Ovary (tissue), 9 donors: ENCODE results near the gene GABRR3. TPM values are rescaled to one million over a fixed set of nuclear protein-coding genes. Genes with fewer than 3 reads are reported as not detected.

Experiments used
- DNase-seq, 5 donors: peaks; one replicate each; pipeline ENCODE4 v3.0.0-alpha.2; 2019 to 2020
- H3K27ac ChIP-seq, 2 donors: fragments of 200-600 bp; one replicate each; pipeline versions ENCODE4 v1.5.1 to v1.8.0; 2019 to 2022
- H3K27me3 ChIP-seq: fragments of 200-600 bp; one replicate; pipeline ENCODE4 v1.8.0; 2022
- H3K36me3 ChIP-seq: fragments of 200-600 bp; sonication (generic); one replicate; pipeline ENCODE4 v1.5.1; 2019
- H3K4me1 ChIP-seq: one replicate; pipeline ENCODE4 v1.8.1; 2013; ENCODE audit warnings: mild to moderate bottlenecking, moderate library complexity; ENCODE audit not compliant: insufficient read depth
- H3K4me3 ChIP-seq: fragments of 200-600 bp; sonication (generic); one replicate; pipeline ENCODE4 v1.5.1; 2017
- H3K9me3 ChIP-seq, 2 donors: fragments of 200-600 bp in 1 of 2; sonication (generic) in 1 of 2; one replicate each; pipeline versions ENCODE4 v1.5.1 to v1.8.1; 2013 to 2019; ENCODE audit warnings: mild to moderate bottlenecking in 1 of 2, moderate library complexity in 1 of 2
- EP300 ChIP-seq: sonication (generic); formaldehyde crosslinking; IDR thresholded peaks from one replicate; pipeline ENCODE4 v1.6.1; 2017; ENCODE audit warnings: antibody characterized with exemption
- POLR2A ChIP-seq: fragments of 450-650 bp; IDR thresholded peaks from one replicate; pipeline ENCODE4 v1.6.1; 2017; ENCODE audit warnings: antibody characterized with exemption, mild to moderate bottlenecking, moderate library complexity
- WGBS, 3 donors: extraction: QIAGEN DNeasy Blood & Tissue Kit in 1 of 3; methylation state at CpG; one replicate each; pipeline versions ENCODE4 v1.1.5 to v1.1.7; 2013 to 2017; 5-methylcytosine and 5-hydroxymethylcytosine counted together
- intact Hi-C, 4 donors: fragments of 100-400 bp; cut with DNase I; formaldehyde crosslinking; loops; one replicate each; pipeline versions ENCODE4 v1.11.0 to v1.15.1; 2022 to 2023
- polyA plus RNA-seq, 2 donors: library from polyadenylated mRNA; stranded (reverse); fragments of 200-250 nt in 1 of 2; fragments of 350-450 nt in 1 of 2; fragmentation: Illumina TruSeq in 1 of 2; extraction: RNeasy Lipid Tissue Mini Kit (QIAGEN cat#74804) in 1 of 2; gene quantifications; one replicate each; pipeline ENCODE4 v1.2.3, GENCODE V29; 2013 to 2014
- total RNA-seq, 7 donors: library from RNA; depleted of rRNA in 2 of 7; stranded (reverse); fragments of >200 nt in 2 of 7; fragmentation: NEBNext Ultra II Directional in 3 of 7; extraction: Animal tissue kit (Norgen Biotek cat#: 25700) in 3 of 7; gene quantifications; one replicate each; pipeline versions ENCODE4 v1.1.0 to v1.2.4, GENCODE V29; 2016 to 2023
- TF ChIP-seq, protein P1 (sequence below), 3 donors: fragments of 450-650 bp in 2 of 3; fragments of 200-600 bp in 1 of 3; IDR thresholded peaks; one replicate each; pipeline versions ENCODE4 v1.5.1 to v1.8.0; 2016 to 2022; ENCODE audit warnings: antibody characterized with exemption in 3 of 3, mild to moderate bottlenecking in 1 of 3
- donor health status: DM: no; HTN: no; CAD: no; lungs with moderate emphysema.
- donor health status: DM: no; HTN: no; CAD: no.
- donor health status: Bipolar disorder and iron deficiency.
- donor health status: DM: yes; HTN: yes; CAD: no.
- donor health status: DM: no; HTN: no; CAD: no.
- donor health status: DM: yes; HTN: yes; CAD: no.

The GABRR3 gene
- total and polyA plus RNA-seq, 9 donors, result not detected

DNA sequence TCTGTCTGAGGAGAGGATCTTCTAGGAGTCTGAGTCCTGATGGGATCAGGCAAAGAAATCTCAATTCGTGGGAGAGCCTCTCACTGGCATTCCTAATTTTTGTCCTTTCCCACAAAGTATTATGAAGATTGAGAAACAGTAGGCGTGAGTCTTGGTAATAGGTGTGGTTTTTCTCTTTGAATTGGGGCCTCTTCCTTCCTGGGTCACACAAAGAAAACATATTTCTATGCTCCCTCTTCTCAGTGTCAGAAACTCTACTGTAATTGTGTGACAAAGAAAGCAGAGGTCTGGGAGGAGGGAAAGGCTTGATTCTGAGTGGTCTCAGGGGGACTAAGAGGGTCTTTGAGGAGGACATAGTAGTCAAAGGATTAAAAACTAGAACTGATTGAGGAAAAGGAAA is 6.0 kb downstream of the GABRR3 start:
- no peak for TF ChIP-seq EP300
- Histone ChIP-seq H3K27me3 (no peaks in the 10 kb centered on the region), H3K36me3 (no peaks in the 10 kb centered on the region), H3K4me1 (no peaks in the 10 kb centered on the region), H3K4me3 (no peak overlapping the region), H3K27ac (no peak overlapping the region), H3K9me3 (no peaks in the 10 kb centered on the region)
- DNase-seq, result no peak
- WGBS, 3 donors, result 65 to 67% (median 66%) methylated on average over 2 of the region's 2 CpGs
- intact Hi-C loops, result loop anchor here in 1 of 4 donors (5.0 kb wide), 1 partner anchor 237 kb away; no protein-coding TSS in a partner anchor

DNA sequence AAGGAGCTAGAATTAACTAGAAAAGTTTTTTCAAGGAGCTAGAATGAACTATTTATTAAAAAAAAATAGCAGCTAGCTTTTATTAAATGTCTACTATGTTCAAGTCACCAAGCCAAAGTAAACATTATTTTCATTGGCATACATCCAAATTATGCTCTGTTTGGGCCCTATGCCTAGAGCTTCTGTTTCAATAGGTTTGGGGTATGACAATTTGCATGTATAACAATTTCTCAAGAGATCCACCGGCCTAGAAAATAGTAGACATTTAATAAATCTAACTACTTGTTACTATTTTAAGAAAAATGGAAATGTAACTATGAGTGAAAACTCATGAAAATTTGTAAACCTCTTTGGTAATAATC is 8.0 kb downstream of the GABRR3 start:
- no peaks in the 10 kb centered on the region for H3K4me1 ChIP-seq
- TF ChIP-seq, protein P1, sequence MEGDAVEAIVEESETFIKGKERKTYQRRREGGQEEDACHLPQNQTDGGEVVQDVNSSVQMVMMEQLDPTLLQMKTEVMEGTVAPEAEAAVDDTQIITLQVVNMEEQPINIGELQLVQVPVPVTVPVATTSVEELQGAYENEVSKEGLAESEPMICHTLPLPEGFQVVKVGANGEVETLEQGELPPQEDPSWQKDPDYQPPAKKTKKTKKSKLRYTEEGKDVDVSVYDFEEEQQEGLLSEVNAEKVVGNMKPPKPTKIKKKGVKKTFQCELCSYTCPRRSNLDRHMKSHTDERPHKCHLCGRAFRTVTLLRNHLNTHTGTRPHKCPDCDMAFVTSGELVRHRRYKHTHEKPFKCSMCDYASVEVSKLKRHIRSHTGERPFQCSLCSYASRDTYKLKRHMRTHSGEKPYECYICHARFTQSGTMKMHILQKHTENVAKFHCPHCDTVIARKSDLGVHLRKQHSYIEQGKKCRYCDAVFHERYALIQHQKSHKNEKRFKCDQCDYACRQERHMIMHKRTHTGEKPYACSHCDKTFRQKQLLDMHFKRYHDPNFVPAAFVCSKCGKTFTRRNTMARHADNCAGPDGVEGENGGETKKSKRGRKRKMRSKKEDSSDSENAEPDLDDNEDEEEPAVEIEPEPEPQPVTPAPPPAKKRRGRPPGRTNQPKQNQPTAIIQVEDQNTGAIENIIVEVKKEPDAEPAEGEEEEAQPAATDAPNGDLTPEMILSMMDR (IDR thresholded peaks at IDR 0.05), result no peak
- TF ChIP-seq POLR2A (no peak), EP300 (no peak)
- H3K27me3 ChIP-seq, result no peaks in the 10 kb centered on the region
- intact Hi-C loops, result loop anchor here in 1 of 4 donors (5.0 kb wide), 1 partner anchor 235 kb away; no protein-coding TSS in a partner anchor
- H3K27ac ChIP-seq, result no peak overlapping the region
- no peak overlapping the region for H3K4me3 ChIP-seq
- WGBS, 3 donors, result 19 to 29% (median 25%) methylated on average over 1 of the region's 1 CpG
- DNase-seq, result no peak
- H3K9me3 ChIP-seq, result no peaks in the 10 kb centered on the region
- H3K36me3 ChIP-seq, result no peaks in the 10 kb centered on the region

DNA sequence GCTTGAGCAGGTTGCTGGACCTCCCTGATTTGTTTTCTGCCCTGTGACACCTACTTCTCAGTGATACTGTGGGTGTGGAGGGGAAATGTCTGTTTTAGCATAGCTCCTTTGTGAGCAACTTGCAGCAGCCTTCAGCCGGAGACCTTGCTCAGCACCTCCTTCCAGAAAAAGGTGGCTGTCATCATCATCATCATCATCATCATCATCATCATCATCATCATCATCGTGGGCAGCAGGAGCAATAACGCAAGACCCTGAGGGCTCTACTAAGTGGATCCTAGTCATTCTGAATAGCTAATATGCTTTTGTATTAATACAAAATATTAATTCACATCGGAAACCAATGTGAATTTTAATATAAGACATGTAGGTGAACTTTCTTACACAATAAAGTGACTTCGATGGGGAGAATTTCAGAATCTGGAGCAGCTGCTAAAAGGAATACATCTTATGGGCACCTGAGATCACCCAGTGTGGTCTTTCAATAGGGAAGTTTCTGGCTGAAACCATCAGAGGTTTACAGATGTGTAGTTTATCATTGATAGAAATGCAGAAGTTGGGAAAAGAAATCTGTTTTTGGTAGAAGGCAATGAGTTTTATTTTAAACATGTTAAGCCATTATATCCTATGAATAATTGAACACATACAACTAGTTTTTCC is 8.6 kb downstream of the GABRR3 start:
- Histone ChIP-seq H3K36me3 (no peaks in the 10 kb centered on the region), H3K27ac (no peak overlapping the region), H3K9me3 (no peaks in the 10 kb centered on the region), H3K4me1 (no peaks in the 10 kb centered on the region), H3K27me3 (no peaks in the 10 kb centered on the region), H3K4me3 (no peak overlapping the region)
- no peak for TF ChIP-seq EP300
- DNase-seq, result no peak
- 84 to 88% (median 85%) methylated on average over 5 of the region's 5 CpGs for WGBS, 3 donors
- intact Hi-C loops, result loop anchor here in 1 of 4 donors (5.0 kb wide), 1 partner anchor 234 kb away; no protein-coding TSS in a partner anchor

DNA sequence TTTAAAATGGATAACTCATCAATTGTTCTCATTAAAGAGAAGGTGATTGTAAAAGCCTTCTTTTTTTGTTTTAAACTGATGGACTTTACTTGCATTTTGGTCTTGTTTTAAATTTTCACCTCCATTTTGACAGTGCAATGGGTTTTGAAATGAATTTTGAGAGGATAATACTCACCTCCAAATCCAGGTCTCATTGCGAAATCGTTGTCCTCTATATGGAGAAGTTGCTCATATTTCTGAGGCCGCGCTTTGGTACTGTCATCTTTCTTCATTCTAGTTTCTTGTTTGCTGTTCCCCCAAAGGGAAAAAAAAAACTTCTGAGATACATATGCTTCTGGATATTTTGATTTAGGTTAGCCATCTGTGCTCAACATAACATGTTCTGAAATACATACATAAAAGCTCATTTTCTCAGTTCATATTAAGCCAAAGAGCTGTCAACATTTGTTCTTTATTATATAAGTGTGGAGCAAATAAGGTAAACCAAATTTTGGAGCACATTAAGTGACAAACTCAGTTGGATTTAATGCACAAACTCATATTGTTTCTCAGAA is 9.6 kb downstream of the GABRR3 start:
- Histone ChIP-seq H3K4me1 (no peaks in the 10 kb centered on the region), H3K4me3 (no peak overlapping the region), H3K27me3 (no peaks in the 10 kb centered on the region), H3K36me3 (no peaks in the 10 kb centered on the region), H3K9me3 (no peaks in the 10 kb centered on the region), H3K27ac (no peak overlapping the region)
- TF ChIP-seq POLR2A (no peak), EP300 (no peak)
- TF ChIP-seq, protein P1 (IDR thresholded peaks at IDR 0.05), result no peak
- intact Hi-C loops, result loop anchor here in 1 of 4 donors (5.0 kb wide), 1 partner anchor 233 kb away; no protein-coding TSS in a partner anchor
- no peak for DNase-seq
- 94 to 96% (median 95%) methylated on average over 4 of the region's 4 CpGs for WGBS, 3 donors

DNA sequence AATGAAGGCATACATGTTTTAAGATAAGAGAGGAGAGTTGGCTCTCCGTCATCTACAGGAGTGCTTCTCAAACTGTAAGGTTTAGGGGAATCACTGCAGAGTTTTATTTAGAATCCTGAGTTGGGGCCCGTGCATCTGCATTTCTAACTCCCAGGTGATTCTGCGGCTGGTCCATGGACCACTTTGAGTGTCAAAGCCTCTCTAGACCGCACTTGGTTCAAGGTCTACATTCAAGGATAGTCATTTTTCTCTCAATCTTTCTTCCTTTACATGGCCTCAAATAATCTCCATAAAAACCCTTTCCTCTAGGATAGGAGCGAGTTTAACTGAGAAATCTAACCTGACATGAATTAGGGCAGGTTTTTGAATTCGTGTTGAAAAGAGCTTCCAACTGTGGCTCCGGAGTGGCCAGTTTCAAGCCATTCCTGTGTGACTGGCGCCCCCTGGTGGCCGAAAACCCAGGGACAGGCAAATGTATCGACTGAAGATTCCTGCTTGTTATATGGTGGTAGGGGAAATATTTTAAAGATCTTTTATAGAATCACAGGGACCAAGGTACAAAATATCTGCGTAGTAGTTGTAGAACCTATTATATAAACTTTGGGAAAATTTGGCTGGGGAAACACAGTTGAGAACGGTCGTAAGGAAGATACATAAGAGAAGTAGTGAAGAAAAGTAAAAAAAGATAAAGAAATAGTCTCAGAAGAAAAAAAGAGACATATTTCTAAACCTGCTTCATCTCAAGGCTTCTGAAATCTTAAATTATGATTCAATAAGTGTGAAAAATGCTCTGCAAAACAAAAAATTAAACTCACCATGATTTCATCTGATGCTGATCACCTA is 11.9 kb downstream of the GABRR3 start:
- no peaks in the 10 kb centered on the region for H3K27me3 ChIP-seq
- no peaks in the 10 kb centered on the region for H3K9me3 ChIP-seq
- intact Hi-C loops, result loop anchor here in 3 of 4 donors (2.0 to 5.0 kb wide), 2 partner anchors 230 to 231 kb away; no protein-coding TSS in a partner anchor
- H3K4me1 ChIP-seq, result no peaks in the 10 kb centered on the region
- DNase-seq, result peak; percentile 79 to 92 (median 91)
- TF ChIP-seq, protein P1 (IDR thresholded peaks at IDR 0.05), result peak; percentile 83 to 87 (median 86)
- TF ChIP-seq POLR2A, result no peak
- 21 to 27% (median 26%) methylated on average over 13 of the region's 13 CpGs for WGBS, 3 donors
- H3K27ac ChIP-seq, result no peak overlapping the region
- H3K36me3 ChIP-seq, result no peaks in the 10 kb centered on the region
- H3K4me3 ChIP-seq, result no peak overlapping the region
